K562 (cell line): ENCODE data around the gene SLC22A3. TPM values are rescaled to one million over a fixed set of nuclear protein-coding genes. Genes with fewer than 3 reads are reported as not detected.

Source experiments
- ATAC-seq: fragments of 200-7000 bp; cut with Tn5 transposase; 3 replicates; pipeline ENCODE4 v1.9.1; 2020; ENCODE audit warnings: moderate library complexity
- BruUV-seq: library from RNA; stranded (reverse); fragments of 400-500 nt; replicated peaks from 2 replicates; lab custom pipeline; 2021; lab: Mats Ljungman, UMichigan
- CTCF ChIA-PET: fragments of 300-600 bp; formaldehyde crosslinking; extraction: SDS; loops from one replicate; lab custom pipeline; 2021; ENCODE audit warnings: low intra/inter-chr PET ratio; lab: Yijun Ruan, JAX
- POLR2A ChIA-PET: fragments of 300-600, 350-650 bp; sonication (Branson Sonifier 250); formaldehyde crosslinking; extraction: SDS; loops from one replicate; lab custom pipeline; 2021; ENCODE audit warnings: antibody characterized with exemption, inconsistent platforms; lab: Yijun Ruan, JAX
- DNase-seq, 4 experiments: peaks; one replicate each; pipeline versions ENCODE4 v3.0.0 to v3.0.0-alpha.2; 2011 to 2018; ENCODE audit warnings: low spot score in 3 of 4, mixed read lengths in 3 of 4; ENCODE audit errors: extremely low read depth in 1 of 4
- FAIRE-seq: peaks from 2 replicates; lab custom pipeline; 2011; peaks lifted over from hg19 to GRCh38; lab: Jason Lieb, UNC
- H2AFZ ChIP-seq: 2 replicates; pipeline ENCODE4 v1.6.0; 2011; ENCODE audit warnings: low read depth, low read length, control low read depth, inconsistent platforms
- H3K27ac ChIP-seq: fragments of 200-600 bp; 3 replicates; pipeline ENCODE4 v1.8.0; 2011; ENCODE audit warnings: low read depth, mild to moderate bottlenecking, control low read depth, inconsistent platforms, low read length, moderate library complexity, mixed read lengths; ENCODE audit errors: extremely low read depth
- H3K27me3 ChIP-seq, 2 experiments: fragments of 300-600 bp in 1 of 2; 2 replicates in 1 of 2; 3 replicates in 1 of 2; pipeline versions ENCODE4 v1.6.0 to v1.8.0; 2011; ENCODE audit warnings: inconsistent platforms in 2 of 2, low read length in 2 of 2, mild to moderate bottlenecking in 1 of 2, mixed read lengths in 1 of 2, moderate library complexity in 1 of 2; ENCODE audit not compliant: control insufficient read depth in 2 of 2, insufficient read depth in 2 of 2
- H3K36me3 ChIP-seq: fragments of 300-600 bp; 3 replicates; pipeline ENCODE4 v1.8.0; 2011; ENCODE audit warnings: mild to moderate bottlenecking, low read length, inconsistent platforms; ENCODE audit not compliant: control insufficient read depth, insufficient read depth
- H3K4me1 ChIP-seq, 2 experiments: fragments of 200-600 bp in 1 of 2; replicated peaks in 1 of 2; 2 replicates in 1 of 2; 3 replicates in 1 of 2; pipeline versions ENCODE4 v1.5.1 to v1.8.0; 2011; ENCODE audit warnings: inconsistent platforms in 2 of 2, low read length in 2 of 2, mild to moderate bottlenecking in 1 of 2, mixed read lengths in 1 of 2, moderate library complexity in 1 of 2; ENCODE audit not compliant: control insufficient read depth in 2 of 2, insufficient read depth in 2 of 2
- H3K4me2 ChIP-seq: 2 replicates; pipeline ENCODE4 v1.6.1; 2011; ENCODE audit warnings: low read length, control low read depth, inconsistent platforms, mixed read lengths; ENCODE audit not compliant: insufficient read depth
- H3K4me3 ChIP-seq: fragments of 200-600 bp; sonication (generic), shearing (Covaris generic); 2 replicates; pipeline ENCODE4 v1.5.1; 2016; ENCODE audit warnings: control low read depth, inconsistent platforms
- H3K79me2 ChIP-seq: fragments of 200-600 bp; 3 replicates; pipeline ENCODE4 v1.8.0; 2011; ENCODE audit warnings: low read length, inconsistent platforms; ENCODE audit not compliant: control insufficient read depth, insufficient read depth
- H3K9ac ChIP-seq, 2 experiments: 2 replicates each; pipeline versions ENCODE4 v1.6.0 to v1.6.1; 2011; ENCODE audit warnings: low read depth in 2 of 2, low read length in 2 of 2, control low read depth in 1 of 2, inconsistent platforms in 1 of 2, mild to moderate bottlenecking in 1 of 2, mixed read lengths in 1 of 2; ENCODE audit not compliant: insufficient read depth in 1 of 2
- H3K9me1 ChIP-seq: one replicate; pipeline ENCODE4 v1.6.0; 2011; ENCODE audit warnings: inconsistent platforms, mild to moderate bottlenecking, low read length, moderate library complexity; ENCODE audit not compliant: control insufficient read depth, insufficient read depth
- H3K9me3 ChIP-seq: replicated peaks from 2 replicates; pipeline ENCODE4 v1.5.1; 2011; ENCODE audit warnings: low read depth, low read length, inconsistent platforms; ENCODE audit not compliant: control insufficient read depth, insufficient read depth
- H4K20me1 ChIP-seq: replicated peaks from 2 replicates; pipeline ENCODE4 v1.6.1; 2011; ENCODE audit warnings: low read length, inconsistent platforms, mixed read lengths; ENCODE audit not compliant: control insufficient read depth, insufficient read depth
- LARP7 ChIP-seq: fragments of 450-650 bp; IDR thresholded peaks from 2 replicates; pipeline ENCODE4 v1.6.1; 2016
- MTF1 ChIP-seq: fragments of 250-450 bp; sonication (Bioruptor Pico); IDR thresholded peaks from 2 replicates; pipeline ENCODE4 v1.9.0; 2021; ENCODE audit warnings: moderate library complexity, mild to moderate bottlenecking, inconsistent platforms, borderline replicate concordance
- RBM25 ChIP-seq: fragments of 200-400 bp; formaldehyde crosslinking; IDR thresholded peaks from 2 replicates; pipeline ENCODE4 v1.6.1; 2018; ENCODE audit warnings: low read length, low read depth, moderate library complexity; ENCODE audit not compliant: severe bottlenecking
- SAFB2 ChIP-seq: fragments of 200-400 bp; formaldehyde crosslinking; IDR thresholded peaks from 2 replicates; pipeline ENCODE4 v1.6.1; 2018; ENCODE audit warnings: borderline replicate concordance, low read length, low read depth, moderate library complexity; ENCODE audit not compliant: severe bottlenecking
- SAP30 ChIP-seq: fragments of 200-600 bp; sonication (generic); IDR thresholded peaks from 2 replicates; pipeline ENCODE4 v1.6.1; 2012; ENCODE audit warnings: borderline replicate concordance, low read depth, mild to moderate bottlenecking, moderate library complexity, low read length, control low read depth, inconsistent platforms; ENCODE audit not compliant: insufficient read depth, poor library complexity, severe bottlenecking
- WGBS: fragments of 100-300 bp; shearing (Covaris generic); methylation state at CpG from one replicate; pipeline ENCODE4 v1.1.6; 2016; ENCODE audit warnings: low coverage, mixed read lengths; ENCODE audit not compliant: insufficient coverage; ENCODE audit errors: missing lambda C conversion rate; 5-methylcytosine and 5-hydroxymethylcytosine counted together
- in situ Hi-C: fragments of 300-500 bp; cut with MboI; formaldehyde crosslinking; loops from 4 replicates; pipeline ENCODE4 v1.15.0; 2018; ENCODE audit warnings: inconsistent platforms, mixed read lengths
- intact Hi-C: fragments of 100-400 bp; cut with micrococcal nuclease; formaldehyde crosslinking; loops from 2 replicates; pipeline ENCODE4 v1.14.2; 2022
- polyA plus RNA-seq, 8 experiments: library from polyadenylated mRNA; depleted of rRNA in 4 of 8; stranded (reverse) in 5 of 8; unstranded in 3 of 8; fragments of >200 nt; fragmentation: Nextera tagmentation in 2 of 8; fragmentation: Illumina TruSeq in 1 of 8; extraction: Ambion mirVana in 2 of 8; extraction: Trizol in 1 of 8; gene quantifications; 2 replicates each; pipeline versions ENCODE4 v1.2.1 to v1.2.3, GENCODE V29; 2011 to 2014; ENCODE audit warnings: inconsistent platforms in 1 of 8, missing spikeins in 1 of 8
- total RNA-seq, 7 experiments: library from RNA; depleted of rRNA in 6 of 7; stranded (reverse); fragments of >200 nt in 6 of 7; fragmentation: Illumina TruSeq in 2 of 7; extraction: Trizol in 2 of 7; gene quantifications; 2 replicates each; pipeline versions ENCODE4 v1.2.1 to v1.2.3, GENCODE V29; 2011 to 2021; ENCODE audit warnings: low replicate concordance in 1 of 7
- TF ChIP-seq, protein P1 (sequence below): sonication (generic); formaldehyde crosslinking; IDR thresholded peaks from 2 replicates; pipeline ENCODE4 v1.8.0; 2023; ENCODE audit warnings: mild to moderate bottlenecking, missing genetic modification reagents

The SLC22A3 gene
- total and polyA plus RNA-seq, 9 of the 15 experiments (the other 6 are each of a cell fraction or from before 2014, with no cell fraction given), result not detected

GRCh38 chr6:160353950-160354496 lies 5.8 kb downstream of the SLC22A3 start:
- no peaks in the 10 kb centered on the region for H3K9me3 ChIP-seq
- no peaks in the 10 kb centered on the region for H3K9me1 ChIP-seq
- H3K4me2 ChIP-seq, result no peak overlapping the region
- in situ Hi-C loops, result no loop called here
- BruUV-seq, result no TSS peak
- 0% methylated on average over 2 of the region's 2 CpGs for WGBS
- no peaks in the 10 kb centered on the region for H3K36me3 ChIP-seq
- DNase-seq, result no peak
- TF ChIP-seq RBM25 (peak; percentile 48), SAP30 (no peak)
- TF ChIP-seq, all 486 proteins: peak for 1
- no peak for FAIRE-seq
- Histone ChIP-seq H3K4me1 (no peaks in the 10 kb centered on the region), H3K27me3 (peaks cover 29 to 53% of the 10 kb centered on the region in 2 experiments), H2AFZ (no peak overlapping the region), H3K27ac (no peak overlapping the region), H3K79me2 (no peaks in the 10 kb centered on the region), H3K4me3 (no peak overlapping the region), H3K9ac (no peak overlapping the region), H4K20me1 (peaks cover 6% of the 10 kb centered on the region; the same call in 1 of the 2 replicates)
- intact Hi-C loops, result no loop called here
- ATAC-seq, result no peak
- ChIA-PET CTCF (no interaction called here), POLR2A (interaction anchor here (0.8 kb wide), 1 partner anchor 10 kb away, joined by 4 read pairs; no protein-coding TSS in a partner anchor)

DNA sequence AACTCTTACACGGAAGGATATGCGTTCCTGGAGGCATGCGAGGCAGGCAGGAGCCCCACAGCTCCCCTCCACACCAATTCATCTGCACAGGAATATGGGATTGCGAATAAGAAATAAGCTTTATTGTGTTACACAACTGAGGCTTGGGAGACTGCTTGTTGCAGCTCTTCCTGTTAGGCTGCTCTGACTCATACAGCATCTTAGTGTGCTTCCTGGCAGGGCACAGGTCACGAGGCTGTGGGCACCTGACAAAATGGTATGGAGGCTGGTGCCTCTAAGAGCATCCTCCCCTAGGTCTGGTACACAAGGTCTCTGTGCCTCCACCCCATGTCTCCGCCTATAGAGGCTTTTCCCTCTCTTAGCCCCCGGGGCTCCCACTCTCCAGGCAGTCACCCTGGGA lies 6.8 kb downstream of the SLC22A3 start:
- intact Hi-C loops, result no loop called here
- Histone ChIP-seq H3K27ac (no peak overlapping the region), H3K9ac (no peak overlapping the region), H3K4me2 (no peak overlapping the region), H3K79me2 (no peaks in the 10 kb centered on the region), H3K27me3 (peaks cover 19 to 43% of the 10 kb centered on the region in 2 experiments), H3K9me1 (no peaks in the 10 kb centered on the region), H3K4me1 (no peaks in the 10 kb centered on the region), H3K4me3 (no peak overlapping the region), H2AFZ (no peak overlapping the region), H3K9me3 (no peaks in the 10 kb centered on the region), H3K36me3 (no peaks in the 10 kb centered on the region), H4K20me1 (peaks cover 6% of the 10 kb centered on the region; the same call in 1 of the 2 replicates)
- POLR2A ChIA-PET, result interaction anchor here (0.6 to 0.7 kb wide), 3 partner anchors 20 to 272 kb away, joined by 3 read pairs; no protein-coding TSS in a partner anchor
- in situ Hi-C loops, result no loop called here
- no TSS peak for BruUV-seq
- DNase-seq (no peak), FAIRE-seq (no peak), ATAC-seq (no peak)
- CTCF ChIA-PET, result no interaction called here
- 2% methylated on average over 7 of the region's 7 CpGs for WGBS
- TF ChIP-seq, protein P1, sequence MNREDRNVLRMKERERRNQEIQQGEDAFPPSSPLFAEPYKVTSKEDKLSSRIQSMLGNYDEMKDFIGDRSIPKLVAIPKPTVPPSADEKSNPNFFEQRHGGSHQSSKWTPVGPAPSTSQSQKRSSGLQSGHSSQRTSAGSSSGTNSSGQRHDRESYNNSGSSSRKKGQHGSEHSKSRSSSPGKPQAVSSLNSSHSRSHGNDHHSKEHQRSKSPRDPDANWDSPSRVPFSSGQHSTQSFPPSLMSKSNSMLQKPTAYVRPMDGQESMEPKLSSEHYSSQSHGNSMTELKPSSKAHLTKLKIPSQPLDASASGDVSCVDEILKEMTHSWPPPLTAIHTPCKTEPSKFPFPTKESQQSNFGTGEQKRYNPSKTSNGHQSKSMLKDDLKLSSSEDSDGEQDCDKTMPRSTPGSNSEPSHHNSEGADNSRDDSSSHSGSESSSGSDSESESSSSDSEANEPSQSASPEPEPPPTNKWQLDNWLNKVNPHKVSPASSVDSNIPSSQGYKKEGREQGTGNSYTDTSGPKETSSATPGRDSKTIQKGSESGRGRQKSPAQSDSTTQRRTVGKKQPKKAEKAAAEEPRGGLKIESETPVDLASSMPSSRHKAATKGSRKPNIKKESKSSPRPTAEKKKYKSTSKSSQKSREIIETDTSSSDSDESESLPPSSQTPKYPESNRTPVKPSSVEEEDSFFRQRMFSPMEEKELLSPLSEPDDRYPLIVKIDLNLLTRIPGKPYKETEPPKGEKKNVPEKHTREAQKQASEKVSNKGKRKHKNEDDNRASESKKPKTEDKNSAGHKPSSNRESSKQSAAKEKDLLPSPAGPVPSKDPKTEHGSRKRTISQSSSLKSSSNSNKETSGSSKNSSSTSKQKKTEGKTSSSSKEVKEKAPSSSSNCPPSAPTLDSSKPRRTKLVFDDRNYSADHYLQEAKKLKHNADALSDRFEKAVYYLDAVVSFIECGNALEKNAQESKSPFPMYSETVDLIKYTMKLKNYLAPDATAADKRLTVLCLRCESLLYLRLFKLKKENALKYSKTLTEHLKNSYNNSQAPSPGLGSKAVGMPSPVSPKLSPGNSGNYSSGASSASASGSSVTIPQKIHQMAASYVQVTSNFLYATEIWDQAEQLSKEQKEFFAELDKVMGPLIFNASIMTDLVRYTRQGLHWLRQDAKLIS, result no peak
- TF ChIP-seq LARP7 (no peak), SAFB2 (no peak), MTF1 (CRISPR knock-in tag) (no peak)
